HG03095 (cell line): ENCODE data around the gene FOXO3B.
A peak's percentile ranks its signal among the peaks of the same experiment; 100 is the strongest.
"Not testable (repeated sequence)": the region's sequence is repeated elsewhere in the genome, so short reads cannot be mapped to it uniquely, and the experiment has no call there.

Source experiments
- ATAC-seq: cut with Tn5 transposase; IDR thresholded peaks from one replicate; pipeline ENCODE4 v1.9.1; 2021; ENCODE audit warnings: moderate library complexity; ENCODE audit not compliant: unreplicated experiment

The FOXO3B gene

DNA sequence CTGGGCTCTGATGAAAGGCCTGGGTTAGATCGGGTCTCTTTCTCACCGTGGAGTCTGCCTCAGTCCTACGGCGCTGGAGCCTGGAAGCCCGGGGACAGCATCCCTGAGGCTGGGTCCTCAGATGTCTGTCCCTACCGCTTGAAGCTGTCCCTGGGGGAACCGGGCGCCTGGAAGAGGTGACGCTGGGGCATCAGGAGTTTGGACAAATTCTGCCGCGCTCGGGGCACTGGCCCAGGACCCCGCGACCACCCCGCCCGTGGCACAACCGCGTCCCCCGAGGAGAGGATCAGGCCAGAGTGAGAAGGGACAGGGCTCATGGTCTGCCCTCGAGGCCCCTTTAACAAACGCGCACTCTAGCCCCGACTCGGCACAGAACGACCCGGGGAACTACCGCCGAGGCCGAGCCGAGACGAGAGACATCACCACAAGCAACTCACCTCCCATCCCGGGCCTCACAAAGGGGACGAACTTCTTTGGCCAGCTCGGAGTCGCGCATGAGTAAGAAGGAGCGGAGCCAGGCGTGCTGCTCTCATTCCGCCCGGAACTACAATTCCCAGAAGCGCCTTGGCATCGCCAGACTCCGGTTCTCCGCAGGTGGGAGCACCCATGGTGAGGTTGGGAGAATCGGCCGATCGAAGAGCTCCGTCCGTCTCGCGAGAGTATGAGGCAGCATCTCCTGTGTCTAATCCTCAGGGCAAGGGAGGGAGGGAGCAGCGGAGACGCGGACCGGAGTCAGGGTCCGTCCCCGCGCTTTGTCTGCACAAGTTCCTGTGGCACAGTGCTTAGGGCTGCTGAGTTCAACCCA, at the start of gene FOXO3B:
TSS of gene FOXO3B (minus strand) at position 548 of the 805 bp plus-strand sequence. CDS start 663 bp downstream, outside the sequence.
- peak; percentile 92 for ATAC-seq

DNA sequence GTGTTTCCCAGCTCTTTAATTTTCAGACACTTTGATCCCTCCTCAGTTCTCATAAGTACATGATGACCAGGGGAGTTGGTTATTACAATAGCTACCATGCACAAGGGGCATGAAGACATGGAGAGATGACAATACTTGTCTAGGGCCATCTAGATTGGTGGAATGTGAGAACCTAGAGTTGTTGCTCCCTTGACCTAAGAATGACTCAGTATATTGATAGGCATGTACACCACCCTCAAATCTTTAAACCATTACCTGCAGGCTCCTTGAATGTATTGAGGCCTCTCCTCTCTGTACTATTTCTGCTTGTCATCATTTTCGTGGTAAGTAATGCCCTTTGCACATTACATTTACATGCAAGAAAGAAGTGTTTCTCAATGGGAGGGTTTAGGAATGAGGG, 41.4 kb upstream of the FOXO3B start:
- not testable (repeated sequence) for ATAC-seq

DNA sequence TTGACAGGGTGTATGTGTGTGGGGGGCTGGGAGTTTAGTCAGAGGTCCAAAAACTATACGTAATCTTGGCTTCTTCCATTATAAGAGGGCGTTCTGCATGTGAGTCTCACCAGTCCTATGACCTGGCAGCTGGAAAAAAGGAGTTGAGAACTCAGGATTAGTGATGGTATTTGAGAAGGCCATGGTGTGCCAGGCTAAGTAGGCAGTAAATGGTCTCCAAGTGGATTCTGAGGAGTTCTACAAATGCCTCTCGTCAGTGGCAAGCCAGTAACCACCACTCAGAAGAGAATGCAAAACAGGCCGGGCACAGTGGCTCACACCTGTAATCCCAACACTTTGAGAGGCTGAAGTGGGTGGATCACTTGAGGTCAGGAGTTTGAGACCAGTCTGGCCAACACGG, 40.5 kb upstream of the FOXO3B start:
- ATAC-seq, result not testable (repeated sequence)

DNA sequence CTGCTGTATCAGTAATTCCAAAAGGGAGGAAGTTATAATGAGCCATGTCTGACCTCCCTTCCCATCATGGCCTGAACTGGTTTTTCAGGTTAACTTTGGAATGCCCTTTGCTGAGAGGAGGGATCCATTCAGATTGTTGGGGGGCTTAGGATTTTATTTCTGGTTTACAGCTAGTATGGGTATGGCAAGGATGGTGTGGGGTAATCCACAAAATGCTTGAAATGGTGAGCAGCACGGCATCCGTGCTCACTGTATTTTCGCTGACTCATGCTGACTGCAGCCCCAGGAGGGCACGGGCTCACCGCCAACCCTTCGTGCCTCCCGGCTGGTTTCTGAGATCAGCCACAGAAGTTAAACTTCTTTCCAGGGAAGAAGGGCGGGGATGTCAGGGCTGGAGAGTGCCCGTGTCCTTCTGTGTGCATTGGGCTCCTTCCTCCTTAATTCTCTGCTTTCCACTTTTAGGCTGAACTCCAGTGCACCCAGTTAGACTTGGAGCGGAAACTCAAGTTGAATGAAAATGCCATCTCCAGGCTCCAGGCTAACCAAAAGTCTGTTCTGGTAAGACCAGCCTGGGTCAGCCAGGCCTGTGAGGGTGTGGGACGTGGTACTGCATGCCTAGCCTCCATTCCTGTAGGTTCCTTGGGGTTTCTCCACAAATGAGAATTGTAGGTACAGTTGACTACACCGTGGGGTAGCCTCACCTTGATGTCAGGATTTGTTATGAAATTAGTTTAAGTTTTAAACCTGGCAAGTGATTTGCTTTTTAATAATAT, 39.8 kb upstream of the FOXO3B start:
- ATAC-seq, result not testable (repeated sequence)

DNA sequence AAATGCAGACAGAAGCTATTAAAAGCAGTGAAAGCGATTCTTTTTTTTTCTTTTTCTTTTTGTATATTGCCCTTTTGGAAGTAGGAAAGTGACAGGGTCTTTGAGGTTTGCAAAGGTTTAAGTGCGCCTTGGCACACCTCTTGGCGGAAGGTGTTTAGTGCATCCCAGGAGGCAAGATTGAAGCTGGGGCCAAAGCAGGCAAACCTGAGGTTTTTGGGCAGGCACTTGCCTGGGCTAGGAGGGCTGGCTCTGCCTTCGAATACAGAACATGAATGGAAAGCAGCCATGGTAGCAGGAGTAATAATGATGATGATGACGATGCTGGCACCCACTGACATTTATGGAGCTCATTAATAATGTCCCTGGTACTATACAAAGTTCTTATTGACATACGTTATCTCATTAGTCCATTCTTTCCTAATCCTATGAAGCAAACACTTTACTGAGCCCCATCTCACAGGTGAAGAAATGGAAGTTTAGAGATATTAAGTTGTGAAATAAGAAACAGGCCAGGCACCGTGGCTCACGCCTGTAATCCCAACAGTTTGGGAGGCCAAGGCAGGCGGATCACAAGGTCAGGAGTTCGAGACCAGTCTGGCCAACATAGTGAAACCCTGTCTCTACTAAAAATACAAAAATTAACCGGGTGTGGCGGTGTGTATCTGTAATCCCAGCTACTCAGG, 37.5 kb upstream of the FOXO3B start:
- not testable (repeated sequence) for ATAC-seq

DNA sequence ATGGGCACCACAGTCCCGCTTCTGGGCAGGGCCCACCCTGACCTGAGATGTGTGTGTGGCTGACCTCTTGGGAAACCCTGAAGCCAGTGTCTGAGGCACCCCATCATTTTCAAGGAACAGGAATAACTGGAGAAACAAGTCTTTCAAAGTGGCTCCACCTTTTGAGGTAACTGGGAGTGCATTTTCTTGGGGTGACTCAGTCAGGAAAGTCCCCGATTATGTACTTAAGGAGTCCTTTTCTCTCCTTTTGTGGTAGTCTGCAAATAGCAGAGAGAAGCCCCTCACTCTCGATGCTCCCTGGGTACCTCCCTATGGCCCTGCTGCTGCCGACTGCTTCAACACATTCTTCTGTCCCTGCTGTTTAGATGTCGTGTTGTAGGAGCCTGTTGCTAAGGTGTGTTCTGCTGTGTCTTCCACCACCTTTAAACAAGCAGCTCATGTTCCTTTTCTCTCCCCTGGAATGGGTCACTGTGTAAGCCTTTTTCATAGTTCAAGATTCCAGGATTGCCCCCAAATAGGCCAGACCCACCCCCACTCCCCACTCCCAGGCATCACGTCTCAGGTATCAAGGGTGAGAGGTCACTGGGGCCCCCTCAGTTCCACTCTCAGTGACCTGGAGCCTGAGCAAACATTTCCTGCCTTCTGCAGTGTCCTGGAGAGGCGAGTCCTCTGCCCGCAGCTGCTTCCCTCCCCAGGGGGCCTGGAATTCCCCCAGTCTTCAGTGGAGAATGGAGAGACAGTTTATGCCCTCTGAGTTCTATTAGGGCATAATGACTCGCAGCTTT, 36.7 kb upstream of the FOXO3B start:
- ATAC-seq, result not testable (repeated sequence)

DNA sequence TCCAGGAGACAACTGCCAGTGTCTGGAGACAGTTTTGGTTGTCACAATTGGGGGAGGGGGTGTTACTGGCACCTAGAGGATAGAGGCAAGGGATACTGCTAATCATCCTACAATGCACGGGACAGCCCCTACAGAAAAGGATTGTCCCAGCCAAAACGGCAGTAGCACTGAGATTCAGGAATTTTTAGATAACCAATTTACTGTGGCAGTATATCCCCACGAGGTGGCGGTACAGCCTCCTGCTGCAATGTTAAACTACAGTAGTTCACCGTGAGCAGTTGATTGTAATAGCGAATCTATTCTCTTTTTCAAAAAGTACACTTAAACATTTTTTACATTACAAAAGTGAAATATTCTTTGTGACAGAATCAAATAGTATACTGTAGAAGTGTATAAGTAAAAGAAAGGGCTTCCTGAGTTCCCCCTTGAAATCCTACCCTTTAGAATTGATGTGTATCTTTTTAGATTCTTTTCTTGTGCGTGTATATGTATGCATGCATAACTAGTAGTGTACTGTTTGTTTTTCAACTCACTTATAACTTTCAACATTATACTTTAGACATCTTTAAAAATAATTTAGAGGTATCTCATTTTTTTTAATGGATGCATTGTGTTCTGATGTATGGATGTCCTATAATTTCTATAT, 30.4 kb upstream of the FOXO3B start:
- ATAC-seq, result not testable (repeated sequence)

DNA sequence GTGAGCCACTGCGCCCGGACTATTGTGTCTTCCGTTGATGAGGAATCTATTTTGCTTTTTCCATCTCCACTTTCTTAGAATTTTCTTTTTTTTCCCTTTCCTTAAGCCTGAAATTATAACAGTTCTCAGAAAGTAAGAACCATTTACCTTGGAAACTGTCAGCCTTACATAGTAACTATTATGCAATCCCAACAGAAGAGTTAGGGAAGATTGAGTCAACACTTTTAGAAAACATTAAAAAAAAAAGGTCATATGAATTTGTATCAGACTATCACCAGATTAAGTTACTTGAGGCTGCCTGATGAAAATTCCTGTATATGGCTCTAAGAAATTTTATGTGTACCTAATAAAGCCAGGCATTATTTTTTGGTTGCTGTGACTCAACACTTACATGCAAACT, 26.1 kb upstream of the FOXO3B start:
- not testable (repeated sequence) for ATAC-seq

DNA sequence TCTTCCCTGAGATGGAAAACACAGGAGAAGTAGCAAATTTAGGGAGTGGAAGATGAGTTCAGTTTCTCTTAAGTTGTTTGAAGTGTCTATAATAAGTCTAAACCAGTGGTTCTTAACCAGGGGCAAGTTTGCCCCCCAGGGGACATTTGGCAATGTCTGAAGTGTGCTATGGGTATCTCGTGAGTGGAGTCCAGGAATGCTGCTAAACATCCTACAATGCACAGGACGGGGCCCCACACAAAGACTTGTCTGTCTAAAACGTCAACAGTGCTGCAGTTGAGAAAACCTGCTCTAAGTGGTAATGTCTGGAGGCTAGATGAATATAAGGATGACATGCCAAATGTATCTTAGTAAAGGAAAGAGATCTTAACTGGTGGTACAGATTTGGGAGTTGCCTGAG, 23.8 kb upstream of the FOXO3B start:
- not testable (repeated sequence) for ATAC-seq

DNA sequence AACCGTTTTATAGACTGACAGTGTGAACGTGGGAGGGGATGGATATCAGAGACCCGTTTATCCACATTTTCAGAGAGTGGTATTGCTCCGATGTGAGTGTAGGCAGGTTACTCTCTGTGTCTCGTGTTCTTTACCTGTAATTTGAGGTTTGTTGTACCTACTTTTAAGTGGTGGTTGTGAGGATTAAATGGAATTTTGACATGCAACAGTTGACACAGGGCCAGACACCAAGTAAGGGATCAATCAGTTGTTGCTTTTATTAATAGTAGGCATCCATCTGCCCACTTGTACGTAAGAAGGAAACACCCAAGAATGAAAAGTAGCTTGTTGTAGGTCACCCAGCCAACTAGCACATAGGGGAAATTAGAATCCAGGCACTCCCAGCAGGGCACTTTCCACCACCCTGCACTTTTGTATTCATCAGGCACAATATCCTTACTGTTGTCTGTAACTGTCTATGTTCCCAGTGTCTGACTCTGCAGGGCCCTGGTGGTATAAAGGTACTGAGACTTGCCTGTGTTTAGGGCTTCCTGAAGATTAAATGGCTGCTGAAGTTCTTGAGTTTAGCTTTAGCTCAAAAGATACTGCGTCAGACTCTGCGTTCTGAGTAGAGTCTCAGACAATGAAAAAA, 16.5 kb upstream of the FOXO3B start:
- ATAC-seq, result not testable (repeated sequence)

DNA sequence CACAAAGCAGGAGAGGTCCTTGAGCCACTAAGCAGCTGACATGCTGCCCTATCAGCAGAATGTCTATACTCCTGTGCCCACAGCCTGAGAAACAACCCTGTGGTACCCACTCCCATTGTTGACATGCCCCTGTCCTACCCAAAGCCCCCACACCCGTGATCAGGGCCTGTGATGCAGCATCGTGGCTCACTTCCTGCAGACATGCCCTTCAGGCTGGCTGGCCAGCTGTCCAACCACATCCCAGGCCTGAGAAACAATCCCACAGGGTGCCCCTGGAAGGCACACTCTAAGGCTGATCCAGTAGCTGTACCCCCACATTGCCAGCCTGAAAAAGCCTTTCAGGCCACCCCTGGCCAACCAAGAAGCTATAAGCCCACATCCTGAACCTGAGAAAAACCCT, 13.0 kb upstream of the FOXO3B start:
- ATAC-seq, result not testable (repeated sequence)

DNA sequence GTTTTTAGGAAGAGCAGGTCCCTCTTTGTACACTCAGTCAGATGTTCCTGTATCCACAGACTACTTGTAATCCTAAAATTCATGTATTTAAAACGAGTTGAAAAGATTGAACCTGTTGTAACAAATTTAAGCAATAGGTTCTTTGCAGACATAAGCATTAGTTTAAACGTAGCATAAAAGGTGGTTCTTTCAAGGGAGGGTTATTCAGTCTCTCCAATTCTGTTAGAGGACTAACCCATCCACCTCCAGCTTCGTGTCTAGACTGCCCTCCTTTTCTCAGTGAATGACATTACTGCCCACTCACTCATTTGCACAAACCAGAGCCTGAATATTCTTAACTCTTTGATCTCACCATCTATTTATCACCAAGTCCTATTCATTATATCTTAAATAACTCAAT, 554 bp upstream of the FOXO3B start:
- ATAC-seq, result not testable (repeated sequence)

DNA sequence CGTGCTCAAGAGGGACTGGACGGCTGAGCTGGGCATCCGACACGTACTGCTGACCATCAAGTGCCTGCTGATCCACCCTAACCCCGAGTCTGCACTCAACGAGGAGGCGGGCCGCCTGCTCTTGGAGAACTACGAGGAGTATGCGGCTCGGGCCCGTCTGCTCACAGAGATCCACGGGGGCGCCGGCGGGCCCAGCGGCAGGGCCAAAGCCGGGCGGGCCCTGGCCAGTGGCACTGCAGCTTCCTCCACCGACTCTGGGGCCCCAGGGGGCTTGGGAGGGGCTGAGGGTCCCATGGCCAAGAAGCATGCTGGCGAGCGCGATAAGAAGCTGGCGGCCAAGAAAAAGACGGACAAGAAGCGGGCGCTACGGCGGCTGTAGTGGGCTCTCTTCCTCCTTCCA, 4.7 kb downstream of the FOXO3B start:
- ATAC-seq, result not testable (repeated sequence)

DNA sequence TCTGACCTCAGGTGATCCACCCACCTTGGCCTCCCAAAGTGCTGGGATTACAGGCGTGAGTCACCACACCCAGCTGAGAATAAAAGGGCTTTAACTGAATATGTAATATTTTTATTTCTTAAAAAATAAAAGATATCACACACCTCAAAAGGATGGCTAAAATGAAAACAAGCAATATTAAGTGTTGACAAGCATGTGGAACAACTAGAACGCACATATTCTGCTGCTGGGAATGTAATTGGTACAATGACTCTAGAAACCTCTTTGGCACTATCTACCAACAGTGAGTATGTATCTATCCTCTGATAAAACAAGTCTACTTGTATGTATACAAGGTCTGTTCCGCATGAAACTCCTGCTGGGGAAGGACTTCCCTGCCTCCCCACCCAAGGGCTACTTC, 5.2 kb downstream of the FOXO3B start:
- not testable (repeated sequence) for ATAC-seq

DNA sequence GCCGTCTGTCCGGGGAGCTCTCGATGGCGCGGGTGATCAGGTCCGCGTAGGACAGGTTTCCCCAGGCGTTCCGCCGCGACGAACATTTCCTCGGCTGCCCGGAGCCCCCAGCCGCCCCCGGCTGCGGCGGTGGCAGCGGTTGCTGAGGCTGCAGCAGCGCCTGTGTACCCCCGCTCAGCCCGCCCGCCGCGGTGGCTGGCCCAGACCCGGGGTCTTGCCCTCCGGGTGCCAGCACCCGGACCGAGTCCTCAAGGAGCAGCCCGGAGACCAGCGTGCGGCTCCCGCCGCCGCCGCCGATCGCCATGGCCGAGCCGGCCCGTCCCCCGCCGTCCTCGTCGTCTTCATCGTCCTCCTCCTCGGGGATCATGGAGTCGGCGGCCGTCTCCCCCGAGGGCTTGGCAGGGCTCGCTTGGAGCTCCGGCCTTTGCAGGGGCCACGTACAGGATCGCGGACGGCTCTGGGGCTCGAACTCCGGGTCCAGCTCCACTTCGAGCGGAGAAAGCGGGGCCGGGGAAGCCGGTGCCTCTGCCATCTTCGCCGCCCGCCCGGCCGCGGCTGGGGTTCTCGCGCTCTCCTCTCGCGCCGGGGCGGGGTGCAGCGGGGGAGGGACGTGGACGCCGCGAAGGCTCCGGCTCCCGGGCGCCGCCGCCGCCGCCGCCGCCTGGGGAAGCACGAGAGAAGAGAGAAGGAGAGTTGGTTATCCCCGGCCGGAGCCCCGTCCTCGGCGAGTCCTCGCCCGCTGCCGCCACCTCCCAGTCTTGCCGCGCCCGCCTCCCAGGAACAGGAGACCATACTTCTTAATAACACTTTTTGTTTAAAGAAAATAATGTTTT, 9.5 kb downstream of the FOXO3B start:
- not testable (repeated sequence) for ATAC-seq

DNA sequence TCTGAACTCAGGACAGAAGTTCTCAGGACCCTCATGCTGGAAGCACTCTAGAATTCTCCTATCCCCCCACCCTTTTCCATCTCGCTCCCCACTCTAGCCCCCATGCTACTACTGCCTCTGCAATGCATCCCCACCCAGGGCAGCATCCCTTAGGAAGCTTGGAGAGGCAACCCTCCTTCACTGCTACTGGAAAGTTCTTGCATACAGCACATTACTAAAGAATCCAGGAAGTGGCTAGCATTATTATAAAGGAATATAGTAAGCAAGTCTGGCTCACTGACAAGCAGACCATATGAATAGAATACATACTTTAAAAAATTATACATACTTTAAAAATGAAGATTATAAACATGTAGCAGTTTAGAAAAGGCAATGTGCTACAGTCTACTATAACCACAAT, 13.5 kb downstream of the FOXO3B start:
- not testable (repeated sequence) for ATAC-seq

DNA sequence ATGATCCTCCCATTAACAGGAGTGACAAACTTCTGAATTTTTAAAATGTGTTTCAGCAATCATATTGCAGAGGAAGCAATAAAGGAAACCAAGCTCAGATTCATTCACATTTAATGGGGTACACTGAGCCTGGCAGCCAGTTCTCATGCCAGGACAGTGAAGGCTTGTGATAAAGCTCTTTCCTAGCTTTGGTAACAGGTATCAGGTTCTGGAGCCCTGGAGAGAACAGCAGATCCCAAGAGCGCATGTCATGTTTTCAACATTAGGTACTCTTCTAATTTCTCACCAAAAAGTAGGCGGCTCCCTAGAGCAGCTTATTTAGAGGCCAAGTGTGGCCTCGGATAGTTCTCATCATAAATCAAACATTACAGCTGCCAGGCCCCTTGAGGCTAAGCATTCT, 14.6 kb downstream of the FOXO3B start:
- not testable (repeated sequence) for ATAC-seq

DNA sequence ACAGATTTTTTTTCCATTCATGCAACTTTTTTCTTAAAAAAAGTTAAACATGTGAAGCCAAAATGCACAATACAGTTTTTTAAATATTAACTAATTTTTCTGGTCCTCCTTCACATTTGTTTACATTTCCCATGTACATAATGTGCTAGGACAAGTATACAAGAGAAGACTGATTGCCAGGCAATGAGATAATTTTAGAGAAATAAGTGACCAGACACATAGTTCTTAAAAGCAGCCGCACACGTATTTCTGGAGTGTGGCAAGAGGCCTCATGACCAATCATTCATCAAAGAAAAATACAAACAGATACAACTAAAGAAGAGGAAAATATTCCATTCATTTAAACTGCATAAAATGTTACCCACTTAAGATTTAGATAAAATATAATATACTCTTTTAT, 15.8 kb downstream of the FOXO3B start:
- ATAC-seq, result not testable (repeated sequence)
